PC-9 (cell line): ENCODE data around the gene ENGASE. TPM values are rescaled to one million over a fixed set of nuclear protein-coding genes. Genes with fewer than 3 reads are reported as not detected.

Experiments used
- BruUV-seq: library from RNA; stranded (reverse); fragments of 400-500 nt; replicated peaks from 2 replicates; lab custom pipeline; 2021; lab: Mats Ljungman, UMichigan
- CTCF ChIA-PET: fragments of 300-600 bp; sonication (Branson Sonifier 250); formaldehyde crosslinking; loops from one replicate; lab custom pipeline; 2022; ENCODE audit warnings: antibody characterized with exemption; lab: Charles Lee
- POLR2A ChIA-PET: fragments of 300-600 bp; sonication (Branson Sonifier 250); formaldehyde crosslinking; loops from one replicate; lab custom pipeline; 2022; ENCODE audit warnings: antibody characterized with exemption; ENCODE audit not compliant: unreplicated experiment; lab: Charles Lee
- DNase-seq, 2 experiments: peaks; one replicate each; pipeline versions ENCODE4 v3.0.0 to v3.0.0-alpha.2; 2015 to 2022; ENCODE audit warnings: mixed read lengths in 1 of 2
- H2AFZ ChIP-seq: fragments of 200-600 bp; sonication (generic); 2 replicates; pipeline ENCODE4 v1.8.1; 2017; ENCODE audit warnings: antibody characterized with exemption
- H3F3A ChIP-seq: fragments of 200-600 bp; sonication (generic); 2 replicates; pipeline ENCODE4 v1.8.1; 2017; ENCODE audit warnings: antibody characterized with exemption, mild to moderate bottlenecking, low read depth; ENCODE audit not compliant: insufficient read depth
- H3K27ac ChIP-seq: fragments of 200-600 bp; sonication (generic); 2 replicates; pipeline ENCODE4 v1.6.1; 2016; ENCODE audit warnings: mixed run types
- H3K27me3 ChIP-seq: fragments of 200-600 bp; sonication (generic); 2 replicates; pipeline ENCODE4 v1.6.1; 2016; ENCODE audit warnings: low read depth, mixed run types; ENCODE audit not compliant: insufficient read depth
- H3K36me3 ChIP-seq: fragments of 200-600 bp; sonication (generic); 2 replicates; pipeline ENCODE4 v1.6.1; 2016; ENCODE audit warnings: low read depth, mixed run types
- H3K4me1 ChIP-seq: fragments of 200-600 bp; sonication (generic); replicated peaks from 2 replicates; pipeline ENCODE4 v1.6.1; 2016; ENCODE audit warnings: mixed run types; ENCODE audit not compliant: insufficient read depth
- H3K4me2 ChIP-seq: fragments of 200-600 bp; sonication (generic); 2 replicates; pipeline ENCODE4 v1.6.1; 2017; ENCODE audit warnings: mixed run types
- H3K4me3 ChIP-seq: fragments of 200-600 bp; sonication (generic); 2 replicates; pipeline ENCODE4 v1.6.1; 2016; ENCODE audit warnings: mixed run types
- H3K79me2 ChIP-seq: fragments of 200-600 bp; sonication (generic); 2 replicates; pipeline ENCODE4 v1.6.1; 2017; ENCODE audit warnings: low read depth, mixed run types
- H3K9me2 ChIP-seq: fragments of 200-600 bp; sonication (generic); 2 replicates; pipeline ENCODE4 v1.8.1; 2017; ENCODE audit warnings: mild to moderate bottlenecking; ENCODE audit not compliant: insufficient read depth
- H3K9me3 ChIP-seq: fragments of 200-600 bp; sonication (generic); 2 replicates; pipeline ENCODE4 v1.8.1; 2016; ENCODE audit warnings: low read depth; ENCODE audit not compliant: insufficient read depth
- H4K20me1 ChIP-seq: fragments of 200-600 bp; sonication (generic); 2 replicates; pipeline ENCODE4 v1.8.1; 2017; ENCODE audit not compliant: insufficient read depth
- EZH2 ChIP-seq: fragments of 200-600 bp; sonication (generic); IDR thresholded peaks from 2 replicates; pipeline ENCODE4 v1.8.0; 2017; ENCODE audit warnings: antibody characterized with exemption, low read depth
- intact Hi-C: fragments of 100-400 bp; cut with micrococcal nuclease; formaldehyde crosslinking; loops from one replicate; pipeline ENCODE4 v1.10.0; 2022; ENCODE audit not compliant: unreplicated experiment
- total RNA-seq: library from RNA; stranded (reverse); gene quantifications from 2 replicates; pipeline ENCODE4 v1.2.3, GENCODE V29; 2021
- TF ChIP-seq, protein P1 (sequence below): fragments of 200-600 bp; sonication (generic); conservative IDR thresholded peaks from 2 replicates; pipeline ENCODE4 v1.6.1; 2017; ENCODE audit warnings: mixed run types, antibody characterized with exemption, mild to moderate bottlenecking, moderate library complexity

The ENGASE gene
- total RNA-seq, 1 experiment from 2014 or later = 15.7 TPM

GRCh38 chr17:79065105-79065670 lies 9.4 kb upstream of the ENGASE start:
- no peaks in the 10 kb centered on the region for H3K36me3 ChIP-seq
- no peak overlapping the region for H3K27ac ChIP-seq
- no peak for DNase-seq
- TF ChIP-seq, protein P1, sequence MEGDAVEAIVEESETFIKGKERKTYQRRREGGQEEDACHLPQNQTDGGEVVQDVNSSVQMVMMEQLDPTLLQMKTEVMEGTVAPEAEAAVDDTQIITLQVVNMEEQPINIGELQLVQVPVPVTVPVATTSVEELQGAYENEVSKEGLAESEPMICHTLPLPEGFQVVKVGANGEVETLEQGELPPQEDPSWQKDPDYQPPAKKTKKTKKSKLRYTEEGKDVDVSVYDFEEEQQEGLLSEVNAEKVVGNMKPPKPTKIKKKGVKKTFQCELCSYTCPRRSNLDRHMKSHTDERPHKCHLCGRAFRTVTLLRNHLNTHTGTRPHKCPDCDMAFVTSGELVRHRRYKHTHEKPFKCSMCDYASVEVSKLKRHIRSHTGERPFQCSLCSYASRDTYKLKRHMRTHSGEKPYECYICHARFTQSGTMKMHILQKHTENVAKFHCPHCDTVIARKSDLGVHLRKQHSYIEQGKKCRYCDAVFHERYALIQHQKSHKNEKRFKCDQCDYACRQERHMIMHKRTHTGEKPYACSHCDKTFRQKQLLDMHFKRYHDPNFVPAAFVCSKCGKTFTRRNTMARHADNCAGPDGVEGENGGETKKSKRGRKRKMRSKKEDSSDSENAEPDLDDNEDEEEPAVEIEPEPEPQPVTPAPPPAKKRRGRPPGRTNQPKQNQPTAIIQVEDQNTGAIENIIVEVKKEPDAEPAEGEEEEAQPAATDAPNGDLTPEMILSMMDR = peak; percentile 58
- no peak for TF ChIP-seq EZH2
- no peaks in the 10 kb centered on the region for H3K27me3 ChIP-seq
- BruUV-seq = no TSS peak
- H3K4me1 ChIP-seq = no peaks in the 10 kb centered on the region
- no peaks in the 10 kb centered on the region for H4K20me1 ChIP-seq
- no peak overlapping the region for H3K4me3 ChIP-seq
- POLR2A ChIA-PET = no interaction called here
- H3K9me2 ChIP-seq = no peaks in the 10 kb centered on the region
- no peaks in the 10 kb centered on the region for H3F3A ChIP-seq
- no peaks in the 10 kb centered on the region for H3K79me2 ChIP-seq
- H2AFZ ChIP-seq = no peak overlapping the region
- intact Hi-C loops = no loop called here
- no peaks in the 10 kb centered on the region for H3K9me3 ChIP-seq
- CTCF ChIA-PET = interaction anchor here (0.8 kb wide), 1 partner anchor 9 kb away, joined by 7 read pairs; no protein-coding TSS in a partner anchor
- no peak overlapping the region for H3K4me2 ChIP-seq

DNA sequence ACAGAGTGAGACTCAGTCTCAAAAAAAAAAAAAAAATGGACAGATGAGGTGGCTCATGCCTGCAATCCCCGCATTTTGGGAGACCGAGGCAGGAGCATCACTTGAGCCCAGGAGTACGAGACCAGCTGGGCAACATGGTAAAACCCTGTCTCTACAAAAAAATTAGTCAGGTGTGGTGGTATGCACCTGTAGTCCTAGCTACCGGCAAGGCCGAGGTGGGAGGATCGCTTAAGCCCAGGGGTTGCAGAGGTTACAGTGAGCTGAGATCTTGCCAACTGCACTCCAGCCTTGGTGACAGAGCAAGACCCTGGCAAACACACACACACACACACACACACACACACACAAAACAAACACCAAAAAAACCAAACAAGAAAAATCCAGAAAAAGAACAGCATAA lies 7.7 kb upstream of the ENGASE start:
- Histone ChIP-seq H3K9me3 (no peaks in the 10 kb centered on the region), H3K27me3 (no peaks in the 10 kb centered on the region), H3K4me3 (no peak overlapping the region), H3K27ac (no peak overlapping the region), H2AFZ (no peak overlapping the region), H3F3A (no peaks in the 10 kb centered on the region), H3K4me2 (no peak overlapping the region), H3K36me3 (no peaks in the 10 kb centered on the region), H4K20me1 (no peaks in the 10 kb centered on the region), H3K9me2 (no peaks in the 10 kb centered on the region), H3K79me2 (no peaks in the 10 kb centered on the region), H3K4me1 (no peaks in the 10 kb centered on the region)
- CTCF ChIA-PET = interaction anchor here (0.6 to 1.1 kb wide), 3 partner anchors 21 to 48 kb away, joined by 3 to 5 read pairs (median 4); no protein-coding TSS in a partner anchor
- POLR2A ChIA-PET = interaction anchor here (0.6 kb wide), 1 partner anchor 836 kb away, joined by 3 read pairs; no protein-coding TSS in a partner anchor
- no TSS peak for BruUV-seq
- intact Hi-C loops = no loop called here
- TF ChIP-seq, protein P1 = no peak
- no peak for TF ChIP-seq EZH2
- DNase-seq = no peak

GRCh38 chr17:79070266-79070880 lies 4.3 kb upstream of the ENGASE start:
- peaks cover 9% of the 10 kb centered on the region; the same call in 1 of the 2 replicates for H3F3A ChIP-seq
- no peak for TF ChIP-seq EZH2
- TF ChIP-seq, protein P1 = no peak
- H3K79me2 ChIP-seq = no peaks in the 10 kb centered on the region
- H3K4me3 ChIP-seq = no peak overlapping the region
- no peaks in the 10 kb centered on the region for H3K27me3 ChIP-seq
- peaks cover 14% of the 10 kb centered on the region for H3K4me1 ChIP-seq
- no peaks in the 10 kb centered on the region for H3K9me2 ChIP-seq
- no peak overlapping the region for H3K27ac ChIP-seq
- no peak for DNase-seq
- intact Hi-C loops = no loop called here
- no peak overlapping the region for H2AFZ ChIP-seq
- H3K36me3 ChIP-seq = no peaks in the 10 kb centered on the region
- no peaks in the 10 kb centered on the region for H3K9me3 ChIP-seq
- CTCF ChIA-PET = no interaction called here
- no peaks in the 10 kb centered on the region for H4K20me1 ChIP-seq
- no peak overlapping the region for H3K4me2 ChIP-seq
- POLR2A ChIA-PET = no interaction called here
- BruUV-seq = no TSS peak
